Activated CD8-positive, alpha-beta T cell treated with anti-CD3 and anti-CD28 coated beads for 36 hours (primary cell): ENCODE measurements around the gene ZC2HC1B. TPM values are rescaled to one million over a fixed set of nuclear protein-coding genes. Genes with fewer than 3 reads are reported as not detected.

Experiments
- ATAC-seq: fragments of 200-7000 bp; cut with Tn5 transposase; one replicate; pipeline ENCODE4 v1.10.0; 2021; ENCODE audit warnings: mild to moderate bottlenecking, moderate library complexity
- CTCF ChIA-PET: fragments of 350-600 bp; sonication (Branson Sonifier 250); formaldehyde crosslinking; loops from one replicate; lab custom pipeline; 2021; ENCODE audit warnings: antibody characterized with exemption; lab: Charles Lee
- POLR2A ChIA-PET: fragments of 350-600 bp; sonication (Branson Sonifier 250); formaldehyde crosslinking; loops from one replicate; lab custom pipeline; 2021; ENCODE audit warnings: antibody characterized with exemption; lab: Charles Lee
- DNase-seq: peaks from one replicate; pipeline ENCODE4 v3.0.0-alpha.2; 2020
- H3K27ac Mint-ChIP-seq: one replicate; pipeline ENCODE4 v1.8.0; 2021; ENCODE audit warnings: mild to moderate bottlenecking, mixed read lengths
- H3K27me3 Mint-ChIP-seq: one replicate; pipeline ENCODE4 v1.8.0; 2021; ENCODE audit warnings: mixed read lengths
- H3K36me3 Mint-ChIP-seq: one replicate; pipeline ENCODE4 v1.8.0; 2021; ENCODE audit warnings: low read depth, mixed read lengths
- H3K4me1 Mint-ChIP-seq: one replicate; pipeline ENCODE4 v1.8.0; 2021; ENCODE audit warnings: low read depth, mixed read lengths
- H3K4me3 Mint-ChIP-seq: one replicate; pipeline ENCODE4 v1.8.0; 2021; ENCODE audit warnings: mild to moderate bottlenecking, moderate library complexity, mixed read lengths
- H3K9me3 Mint-ChIP-seq: one replicate; pipeline ENCODE4 v1.8.0; 2021; ENCODE audit warnings: mixed read lengths
- intact Hi-C: fragments of 100-400 bp; cut with micrococcal nuclease; formaldehyde crosslinking; loops from one replicate; pipeline ENCODE4 v1.10.0; 2022
- total RNA-seq, 2 experiments: library from RNA; stranded (reverse); gene quantifications; one replicate each; pipeline ENCODE4 v1.2.3, GENCODE V29; 2021
- TF ChIP-seq, protein P1 (sequence below): fragments of 200-600 bp; IDR thresholded peaks from one replicate; pipeline ENCODE4 v1.8.0; 2022; ENCODE audit warnings: antibody characterized with exemption, mild to moderate bottlenecking

ZC2HC1B gene
- total RNA-seq, 2 experiments from 2014 or later = not detected

DNA sequence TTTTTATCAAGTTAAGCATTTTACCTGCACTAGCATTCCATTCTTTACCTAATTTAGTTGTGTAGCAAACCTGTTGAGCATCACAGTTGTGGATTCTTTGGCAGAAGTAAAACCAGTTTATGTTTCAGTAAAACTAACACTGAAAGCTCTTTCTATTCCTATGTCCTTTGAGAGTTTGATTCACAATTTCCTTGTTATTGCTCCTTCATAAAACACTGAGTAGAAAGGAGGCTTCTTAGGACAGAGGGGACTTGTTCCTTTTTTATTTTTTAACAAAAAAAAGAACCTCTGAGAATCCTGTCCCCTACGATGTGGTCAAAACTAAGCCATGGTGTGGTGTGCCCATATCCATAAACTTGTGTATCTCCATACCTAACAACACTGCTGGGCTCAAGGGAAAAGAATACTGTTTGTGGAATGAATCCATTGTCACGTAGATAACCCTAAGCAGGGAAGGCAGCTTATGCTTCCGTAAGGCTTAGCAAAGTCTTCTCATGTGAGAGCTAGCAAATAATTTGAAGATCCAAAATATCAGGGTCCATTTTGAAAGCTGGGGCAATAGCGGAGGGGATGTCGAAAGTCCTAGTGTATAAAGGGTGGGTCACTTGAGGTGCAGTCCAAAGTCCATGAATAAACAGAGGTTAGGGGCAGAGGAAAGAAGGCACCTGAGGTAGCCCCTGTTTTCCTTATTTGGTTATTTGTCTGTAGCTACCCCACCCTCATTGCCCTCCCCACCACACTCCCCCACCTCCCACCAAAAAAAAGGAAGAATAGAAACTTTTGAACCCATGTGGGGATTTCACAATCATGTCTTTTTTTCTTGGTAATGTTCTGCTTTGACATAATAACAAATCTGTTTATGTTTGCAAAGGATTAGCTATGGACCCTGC lies 72.7 kb downstream of the ZC2HC1B start:
- TF ChIP-seq, protein P1, sequence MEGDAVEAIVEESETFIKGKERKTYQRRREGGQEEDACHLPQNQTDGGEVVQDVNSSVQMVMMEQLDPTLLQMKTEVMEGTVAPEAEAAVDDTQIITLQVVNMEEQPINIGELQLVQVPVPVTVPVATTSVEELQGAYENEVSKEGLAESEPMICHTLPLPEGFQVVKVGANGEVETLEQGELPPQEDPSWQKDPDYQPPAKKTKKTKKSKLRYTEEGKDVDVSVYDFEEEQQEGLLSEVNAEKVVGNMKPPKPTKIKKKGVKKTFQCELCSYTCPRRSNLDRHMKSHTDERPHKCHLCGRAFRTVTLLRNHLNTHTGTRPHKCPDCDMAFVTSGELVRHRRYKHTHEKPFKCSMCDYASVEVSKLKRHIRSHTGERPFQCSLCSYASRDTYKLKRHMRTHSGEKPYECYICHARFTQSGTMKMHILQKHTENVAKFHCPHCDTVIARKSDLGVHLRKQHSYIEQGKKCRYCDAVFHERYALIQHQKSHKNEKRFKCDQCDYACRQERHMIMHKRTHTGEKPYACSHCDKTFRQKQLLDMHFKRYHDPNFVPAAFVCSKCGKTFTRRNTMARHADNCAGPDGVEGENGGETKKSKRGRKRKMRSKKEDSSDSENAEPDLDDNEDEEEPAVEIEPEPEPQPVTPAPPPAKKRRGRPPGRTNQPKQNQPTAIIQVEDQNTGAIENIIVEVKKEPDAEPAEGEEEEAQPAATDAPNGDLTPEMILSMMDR = no peak
- no peaks in the 10 kb centered on the region for H3K27me3 Mint-ChIP-seq
- H3K4me3 Mint-ChIP-seq = no peak overlapping the region
- peaks cover 4% of the 10 kb centered on the region for H3K9me3 Mint-ChIP-seq
- no peak overlapping the region for H3K27ac Mint-ChIP-seq
- peaks cover 10% of the 10 kb centered on the region for H3K4me1 Mint-ChIP-seq
- H3K36me3 Mint-ChIP-seq = no peaks in the 10 kb centered on the region
- ChIA-PET POLR2A (no interaction called here), CTCF (interaction anchor here (0.7 to 10.9 kb wide), 2 partner anchors 76 to 135 kb away, joined by 3 to 173 read pairs; no protein-coding TSS in a partner anchor)
- intact Hi-C loops = loop anchor here (10.0 kb wide), 1 partner anchor 362 kb away; no protein-coding TSS in a partner anchor
- no peak for DNase-seq
- ATAC-seq = no peak

DNA sequence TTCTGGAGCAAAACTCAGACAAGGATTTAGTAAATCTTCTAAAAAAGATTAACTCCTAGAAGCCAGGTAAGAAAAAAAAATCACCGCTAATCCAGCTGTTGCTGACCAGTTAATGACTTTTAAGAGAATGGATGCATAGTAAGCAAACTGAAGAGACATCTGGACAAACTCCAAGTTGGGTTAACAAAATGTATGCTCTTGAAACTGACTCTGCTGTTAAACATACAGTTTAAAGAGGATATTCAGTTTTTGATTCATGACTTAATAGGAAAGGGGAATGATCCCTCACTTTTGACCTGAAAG lies 73.3 kb downstream of the ZC2HC1B start:
- Mint-ChIP-seq H3K9me3 (no peaks in the 10 kb centered on the region), H3K27ac (no peak overlapping the region), H3K27me3 (no peaks in the 10 kb centered on the region), H3K4me1 (peaks cover 10% of the 10 kb centered on the region), H3K36me3 (no peaks in the 10 kb centered on the region), H3K4me3 (no peak overlapping the region)
- POLR2A ChIA-PET = no interaction called here
- TF ChIP-seq, protein P1 = no peak
- no peak for DNase-seq
- no peak for ATAC-seq
- CTCF ChIA-PET = interaction anchor here (0.7 to 10.9 kb wide), 2 partner anchors 75 to 134 kb away, joined by 3 to 173 read pairs; no protein-coding TSS in a partner anchor
- intact Hi-C loops = loop anchor here (10.0 kb wide), 1 partner anchor 363 kb away; no protein-coding TSS in a partner anchor

- no peaks in the 10 kb centered on the region for H3K9me3 Mint-ChIP-seq
- no peaks in the 10 kb centered on the region for H3K36me3 Mint-ChIP-seq
- TF ChIP-seq, protein P1 = no peak
- CTCF ChIA-PET = interaction anchor here (0.6 to 10.9 kb wide), 48 partner anchors 8 to 1465 kb away, joined by 3 to 173 read pairs (median 4); partner anchors contain the start of gene LTV1
- intact Hi-C loops = loop anchor here (10.0 kb wide), 1 partner anchor 365 kb away; no protein-coding TSS in a partner anchor
- H3K4me3 Mint-ChIP-seq = no peak overlapping the region
- POLR2A ChIA-PET = no interaction called here
- H3K27ac Mint-ChIP-seq = no peak overlapping the region
- ATAC-seq (no peak), DNase-seq (no peak)
- H3K27me3 Mint-ChIP-seq = no peaks in the 10 kb centered on the region
- peaks cover 10% of the 10 kb centered on the region for H3K4me1 Mint-ChIP-seq
Measured at GRCh38 chr6:143939364-143939763, 75.1 kb downstream of the ZC2HC1B start.

DNA sequence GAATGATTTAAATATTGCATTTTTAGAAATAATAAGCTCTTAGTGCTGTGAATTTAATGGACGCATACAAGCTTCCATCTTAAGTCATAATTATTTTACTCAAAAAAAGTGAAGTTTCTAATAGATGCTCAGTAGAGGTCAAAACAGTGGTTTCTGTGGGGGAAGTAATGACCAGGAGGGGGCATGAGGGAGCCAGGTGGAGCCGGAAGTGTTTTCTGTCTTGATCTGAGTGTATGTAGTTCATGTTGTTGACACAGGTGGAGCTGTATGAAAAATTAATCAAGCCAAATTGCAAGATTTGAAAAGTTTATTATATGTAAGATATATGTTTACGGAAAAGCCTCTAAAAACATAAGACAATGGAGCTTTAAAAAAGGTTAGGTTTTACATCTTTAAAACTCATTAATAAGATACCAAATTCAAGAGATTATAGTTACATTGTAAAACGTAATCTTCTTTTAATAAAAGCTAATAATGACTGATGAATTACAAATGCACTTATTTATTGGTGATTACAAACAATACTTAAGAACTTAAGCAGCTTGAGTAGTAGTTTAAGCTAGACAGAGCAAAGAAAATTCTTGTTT lies 75.8 kb downstream of the ZC2HC1B start:
- ChIA-PET POLR2A (no interaction called here), CTCF (interaction anchor here (0.6 to 10.9 kb wide), 66 partner anchors 9 to 1466 kb away, joined by 3 to 173 read pairs (median 4); partner anchors contain the start of gene LTV1)
- Mint-ChIP-seq H3K27me3 (no peaks in the 10 kb centered on the region), H3K27ac (no peak overlapping the region), H3K9me3 (no peaks in the 10 kb centered on the region), H3K4me1 (peaks cover 10% of the 10 kb centered on the region), H3K36me3 (no peaks in the 10 kb centered on the region), H3K4me3 (no peak overlapping the region)
- ATAC-seq (peak; percentile 96), DNase-seq (peak; percentile 75)
- TF ChIP-seq, protein P1 = peak; percentile 92
- intact Hi-C loops = loop anchor here (5.0 to 10.0 kb wide), 3 partner anchors 72 to 277 kb away; no protein-coding TSS in a partner anchor
